ENCODE measurements around the gene FOXP2. TPM values are rescaled to one million over a fixed set of nuclear protein-coding genes. Genes with fewer than 3 reads are reported as not detected.

The FOXP2 gene
- total RNA-seq, 1 donor from 2014 or later, result 12.1 TPM

GRCh38 chr7:114422507-114423501 lies 8.2 kb downstream of the FOXP2 start:
- no peak for DNase-seq (ENCODE audit: low spot score)
- Mint-ChIP-seq H3K9me3 (ENCODE audit: low read depth) (no peaks in the 10 kb centered on the region), H3K27me3 (ENCODE audit: low read depth) (no peaks in the 10 kb centered on the region), H3K27ac (ENCODE audit: unreplicated experiment) (no peak overlapping the region), H3K4me1 (ENCODE audit: low read depth) (peaks cover 21% of the 10 kb centered on the region), H3K36me3 (ENCODE audit: low read depth) (no peaks in the 10 kb centered on the region), H3K4me3 (ENCODE audit: unreplicated experiment) (no peak overlapping the region)
- TF ChIP-seq CTCF (IDR thresholded peaks at IDR 0.05), result peak; percentile 62

- Mint-ChIP-seq H3K4me1 (ENCODE audit: low read depth) (no peaks in the 10 kb centered on the region), H3K27me3 (ENCODE audit: low read depth) (no peaks in the 10 kb centered on the region), H3K9me3 (ENCODE audit: low read depth) (no peaks in the 10 kb centered on the region), H3K27ac (ENCODE audit: unreplicated experiment) (no peak overlapping the region), H3K36me3 (ENCODE audit: low read depth) (no peaks in the 10 kb centered on the region), H3K4me3 (ENCODE audit: unreplicated experiment) (no peak overlapping the region)
- DNase-seq (ENCODE audit: low spot score), result no peak
- TF ChIP-seq CTCF (IDR thresholded peaks at IDR 0.05), result no peak
Measured at GRCh38 chr7:114426382-114426781, 11.8 kb downstream of the FOXP2 start.

- no peak for DNase-seq (ENCODE audit: low spot score)
- no peaks in the 10 kb centered on the region for H3K4me1 Mint-ChIP-seq (ENCODE audit: low read depth)
- H3K27me3 Mint-ChIP-seq (ENCODE audit: low read depth), result no peaks in the 10 kb centered on the region
- H3K27ac Mint-ChIP-seq (ENCODE audit: unreplicated experiment), result no peak overlapping the region
- H3K9me3 Mint-ChIP-seq (ENCODE audit: low read depth), result no peaks in the 10 kb centered on the region
- H3K36me3 Mint-ChIP-seq (ENCODE audit: low read depth), result no peaks in the 10 kb centered on the region
- H3K4me3 Mint-ChIP-seq (ENCODE audit: unreplicated experiment), result no peak overlapping the region
- peak; percentile 84 for TF ChIP-seq CTCF (IDR thresholded peaks at IDR 0.05)
Measured at GRCh38 chr7:114426824-114427223, 12.2 kb downstream of the FOXP2 start.

GRCh38 chr7:114428211-114428610 lies 13.6 kb downstream of the FOXP2 start:
- no peak overlapping the region for H3K4me3 Mint-ChIP-seq (ENCODE audit: unreplicated experiment)
- H3K27ac Mint-ChIP-seq (ENCODE audit: unreplicated experiment), result no peak overlapping the region
- H3K27me3 Mint-ChIP-seq (ENCODE audit: low read depth), result no peaks in the 10 kb centered on the region
- no peak for TF ChIP-seq CTCF (IDR thresholded peaks at IDR 0.05)
- H3K4me1 Mint-ChIP-seq (ENCODE audit: low read depth), result no peaks in the 10 kb centered on the region
- no peak for DNase-seq (ENCODE audit: low spot score)
- H3K36me3 Mint-ChIP-seq (ENCODE audit: low read depth), result no peaks in the 10 kb centered on the region
- H3K9me3 Mint-ChIP-seq (ENCODE audit: low read depth), result no peaks in the 10 kb centered on the region

GRCh38 chr7:114431189-114431588 lies 16.6 kb downstream of the FOXP2 start:
- Mint-ChIP-seq H3K36me3 (ENCODE audit: low read depth) (no peaks in the 10 kb centered on the region), H3K27me3 (ENCODE audit: low read depth) (no peaks in the 10 kb centered on the region), H3K4me3 (ENCODE audit: unreplicated experiment) (no peak overlapping the region), H3K9me3 (ENCODE audit: low read depth) (peaks cover 4% of the 10 kb centered on the region), H3K27ac (ENCODE audit: unreplicated experiment) (no peak overlapping the region), H3K4me1 (ENCODE audit: low read depth) (no peaks in the 10 kb centered on the region)
- no peak for TF ChIP-seq CTCF (IDR thresholded peaks at IDR 0.05)
- no peak for DNase-seq (ENCODE audit: low spot score)

All from chondrocyte (in vitro differentiated cells).